ENCODE data around the gene AGBL4. TPM values are rescaled to one million over a fixed set of nuclear protein-coding genes. Genes with fewer than 3 reads are reported as not detected.

The AGBL4 gene
- total and polyA plus RNA-seq, 2 of the 13 experiments (the other 11 are each of a cell fraction or from before 2014, with no cell fraction given): not detected

DNA sequence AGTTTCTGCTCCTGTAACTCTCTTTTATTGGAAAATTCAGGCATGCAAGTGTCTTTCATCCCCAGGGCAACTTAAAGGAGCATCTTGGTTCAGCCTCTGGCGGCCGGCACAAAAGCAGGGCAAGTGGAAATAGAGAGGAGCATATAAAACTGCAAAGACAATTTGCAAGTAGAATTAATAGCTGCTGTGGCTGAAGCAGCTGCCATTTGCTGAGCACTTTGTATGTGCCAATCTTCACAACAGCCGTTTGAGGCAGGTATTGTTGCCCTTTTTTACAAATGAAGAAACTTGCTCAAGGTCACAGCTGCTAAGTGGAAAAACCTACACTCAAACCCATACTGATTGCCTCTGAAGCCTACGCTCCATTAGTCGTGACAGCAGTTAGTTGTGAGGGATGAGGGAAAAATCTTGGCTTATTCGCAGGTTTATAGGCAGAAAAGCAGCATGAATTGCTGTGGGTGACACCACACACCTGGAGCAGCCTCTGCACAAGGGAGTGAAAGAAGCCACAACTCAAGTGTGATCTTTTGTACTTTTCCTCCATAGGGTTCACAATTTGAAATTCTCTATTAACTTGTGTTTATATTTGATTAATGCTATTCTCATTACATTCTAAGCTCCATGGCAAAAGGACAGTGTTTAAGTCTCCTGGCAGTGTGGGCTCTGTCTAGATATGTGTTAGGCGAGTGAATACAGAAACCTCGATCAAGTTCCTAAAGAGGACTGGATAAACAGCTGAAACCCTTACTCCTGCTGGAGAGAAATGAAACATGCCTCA, 1148.0 kb downstream of the AGBL4 start:
- Histone ChIP-seq H3K4me3 (replicated peaks in 1 of 3; ENCODE audit: insufficient read depth in 1 of 3, low read depth in 2 of 3, low read length in 3 of 3) (no peak overlapping the region), H4K20me1 (ENCODE audit: insufficient read depth, low read length) (no peaks in the 10 kb centered on the region), H3K4me1 (ENCODE audit: insufficient read depth, low read length) (no peaks in the 10 kb centered on the region), H2AFZ (ENCODE audit: low read length) (no peak overlapping the region), H3K36me3 (replicated peaks in 1 of 2; ENCODE audit: control insufficient read depth in 1 of 2, insufficient read depth in 2 of 2, low read length in 2 of 2) (no peaks in the 10 kb centered on the region), H3K9me3 (ENCODE audit: low read length) (no peaks in the 10 kb centered on the region), H3K9ac (ENCODE audit: insufficient read depth, low read depth, low read length) (no peak overlapping the region), H3K79me2 (ENCODE audit: insufficient read depth, low read length) (no peaks in the 10 kb centered on the region), H3K27me3 (ENCODE audit: control insufficient read depth in 1 of 2, insufficient read depth in 2 of 2, low read length in 2 of 2) (no peaks in the 10 kb centered on the region), H3K4me2 (ENCODE audit: low read depth, low read length) (no peak overlapping the region), H3K27ac (ENCODE audit: extremely low read length, insufficient read depth, low read length) (no peak overlapping the region)
- in situ Hi-C loops (cut with HindIII; ENCODE audit: extremely low pct_ligation_motif_present, low pct_unique_long_range_greater_than_20kb): no loop called here
- intact Hi-C loops (cut with micrococcal nuclease; ENCODE audit: unreplicated experiment): no loop called here
- DNase-seq (ENCODE audit: low spot score) (no peak), FAIRE-seq (no peak), ATAC-seq (no peak)
- WGBS (ENCODE audit: low lambda C conversion rate): 19% methylated on average over 8 of the region's 8 CpGs
- ChIA-PET POLR2A (no interaction called here), CTCF (ENCODE audit: low intra/inter-chr PET ratio, low total read pairs) (no interaction called here)
- BruUV-seq (replicated peaks): no TSS peak
- no peak for TF ChIP-seq ZNF121 (CRISPR knock-in tag; IDR thresholded peaks at IDR 0.05)
- TF ChIP-seq MTA1 (CRISPR knock-in tag; IDR thresholded peaks at IDR 0.05; ENCODE audit: borderline replicate concordance): no peak
- TF ChIP-seq ZNF781 (CRISPR knock-in tag; IDR thresholded peaks at IDR 0.05; ENCODE audit: borderline replicate concordance, not compliant biosample characterization): no peak
- no peak for TF ChIP-seq NFIB (CRISPR knock-in tag; IDR thresholded peaks at IDR 0.05; ENCODE audit: borderline replicate concordance)
- TF ChIP-seq, protein P1, sequence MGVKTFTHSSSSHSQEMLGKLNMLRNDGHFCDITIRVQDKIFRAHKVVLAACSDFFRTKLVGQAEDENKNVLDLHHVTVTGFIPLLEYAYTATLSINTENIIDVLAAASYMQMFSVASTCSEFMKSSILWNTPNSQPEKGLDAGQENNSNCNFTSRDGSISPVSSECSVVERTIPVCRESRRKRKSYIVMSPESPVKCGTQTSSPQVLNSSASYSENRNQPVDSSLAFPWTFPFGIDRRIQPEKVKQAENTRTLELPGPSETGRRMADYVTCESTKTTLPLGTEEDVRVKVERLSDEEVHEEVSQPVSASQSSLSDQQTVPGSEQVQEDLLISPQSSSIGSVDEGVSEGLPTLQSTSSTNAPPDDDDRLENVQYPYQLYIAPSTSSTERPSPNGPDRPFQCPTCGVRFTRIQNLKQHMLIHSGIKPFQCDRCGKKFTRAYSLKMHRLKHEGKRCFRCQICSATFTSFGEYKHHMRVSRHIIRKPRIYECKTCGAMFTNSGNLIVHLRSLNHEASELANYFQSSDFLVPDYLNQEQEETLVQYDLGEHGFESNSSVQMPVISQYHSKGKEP (CRISPR knock-in tag; IDR thresholded peaks at IDR 0.05): no peak
- TF ChIP-seq ZBTB7A (CRISPR knock-in tag; IDR thresholded peaks at IDR 0.05): no peak
- no peak for TF ChIP-seq ZNF766 (CRISPR knock-in tag; IDR thresholded peaks at IDR 0.05; ENCODE audit: borderline replicate concordance)
- no peak for TF ChIP-seq ZNF460 (CRISPR knock-in tag; IDR thresholded peaks at IDR 0.05; ENCODE audit: borderline replicate concordance)
- TF ChIP-seq ONECUT2 (CRISPR knock-in tag; IDR thresholded peaks at IDR 0.05): no peak
- no peak for TF ChIP-seq HNRNPUL1 (IDR thresholded peaks at IDR 0.05; ENCODE audit: low read depth, low read length)
- TF ChIP-seq HOXA5 (CRISPR knock-in tag; IDR thresholded peaks at IDR 0.05): no peak
- TF ChIP-seq, protein P2, sequence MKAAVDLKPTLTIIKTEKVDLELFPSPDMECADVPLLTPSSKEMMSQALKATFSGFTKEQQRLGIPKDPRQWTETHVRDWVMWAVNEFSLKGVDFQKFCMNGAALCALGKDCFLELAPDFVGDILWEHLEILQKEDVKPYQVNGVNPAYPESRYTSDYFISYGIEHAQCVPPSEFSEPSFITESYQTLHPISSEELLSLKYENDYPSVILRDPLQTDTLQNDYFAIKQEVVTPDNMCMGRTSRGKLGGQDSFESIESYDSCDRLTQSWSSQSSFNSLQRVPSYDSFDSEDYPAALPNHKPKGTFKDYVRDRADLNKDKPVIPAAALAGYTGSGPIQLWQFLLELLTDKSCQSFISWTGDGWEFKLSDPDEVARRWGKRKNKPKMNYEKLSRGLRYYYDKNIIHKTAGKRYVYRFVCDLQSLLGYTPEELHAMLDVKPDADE (CRISPR knock-in tag; IDR thresholded peaks at IDR 0.05): no peak
- TF ChIP-seq, protein P3, sequence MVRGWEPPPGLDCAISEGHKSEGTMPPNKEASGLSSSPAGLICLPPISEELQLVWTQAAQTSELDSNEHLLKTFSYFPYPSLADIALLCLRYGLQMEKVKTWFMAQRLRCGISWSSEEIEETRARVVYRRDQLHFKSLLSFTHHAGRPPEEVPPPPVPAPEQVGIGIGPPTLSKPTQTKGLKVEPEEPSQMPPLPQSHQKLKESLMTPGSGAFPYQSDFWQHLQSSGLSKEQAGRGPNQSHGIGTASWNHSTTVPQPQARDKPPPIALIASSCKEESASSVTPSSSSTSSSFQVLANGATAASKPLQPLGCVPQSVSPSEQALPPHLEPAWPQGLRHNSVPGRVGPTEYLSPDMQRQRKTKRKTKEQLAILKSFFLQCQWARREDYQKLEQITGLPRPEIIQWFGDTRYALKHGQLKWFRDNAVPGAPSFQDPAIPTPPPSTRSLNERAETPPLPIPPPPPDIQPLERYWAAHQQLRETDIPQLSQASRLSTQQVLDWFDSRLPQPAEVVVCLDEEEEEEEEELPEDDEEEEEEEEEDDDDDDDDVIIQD (CRISPR knock-in tag; IDR thresholded peaks at IDR 0.05; ENCODE audit: low read depth): no peak
- TF ChIP-seq ZMAT3 (CRISPR knock-in tag; conservative IDR thresholded peaks at IDR 0.05): no peak
- no peak for TF ChIP-seq MIER2 (CRISPR knock-in tag; IDR thresholded peaks at IDR 0.05)
- no peak for TF ChIP-seq ZNF12 (CRISPR knock-in tag; IDR thresholded peaks at IDR 0.05)
- no peak for TF ChIP-seq SYNCRIP (IDR thresholded peaks at IDR 0.05; ENCODE audit: insufficient read depth, low read depth, low read length)
